ENCODE data around the gene GOLGA6B.
"Not testable (repeated sequence)": the region's sequence is repeated elsewhere in the genome, so short reads cannot be mapped to it uniquely, and the experiment has no call there.

DNA sequence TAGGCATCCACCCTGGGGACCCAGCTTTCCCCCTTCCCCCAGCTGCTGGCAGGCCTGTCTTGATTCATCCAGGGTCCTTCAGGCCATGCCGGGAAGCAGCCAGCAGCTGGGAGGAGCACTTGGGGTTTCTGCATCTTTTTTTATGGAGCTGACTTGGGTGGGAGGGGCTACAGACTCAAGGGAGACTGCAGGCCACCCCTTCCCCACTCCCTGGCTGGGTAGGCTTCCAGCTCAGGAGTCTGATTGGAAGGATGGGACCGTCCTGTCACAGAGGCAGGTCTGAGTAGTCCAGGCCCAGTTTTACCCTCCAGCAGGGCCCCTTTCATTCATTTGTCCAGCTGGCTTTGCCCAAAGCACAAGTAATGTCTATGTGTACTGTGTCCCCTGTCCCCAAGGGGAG, 12.2 kb upstream of the GOLGA6B start:
- not testable (repeated sequence) for TF ChIP-seq POLR2A (IDR thresholded peaks at IDR 0.05); EP300 (IDR thresholded peaks at IDR 0.05; ENCODE audit: low read depth)
- TF ChIP-seq, protein P1, sequence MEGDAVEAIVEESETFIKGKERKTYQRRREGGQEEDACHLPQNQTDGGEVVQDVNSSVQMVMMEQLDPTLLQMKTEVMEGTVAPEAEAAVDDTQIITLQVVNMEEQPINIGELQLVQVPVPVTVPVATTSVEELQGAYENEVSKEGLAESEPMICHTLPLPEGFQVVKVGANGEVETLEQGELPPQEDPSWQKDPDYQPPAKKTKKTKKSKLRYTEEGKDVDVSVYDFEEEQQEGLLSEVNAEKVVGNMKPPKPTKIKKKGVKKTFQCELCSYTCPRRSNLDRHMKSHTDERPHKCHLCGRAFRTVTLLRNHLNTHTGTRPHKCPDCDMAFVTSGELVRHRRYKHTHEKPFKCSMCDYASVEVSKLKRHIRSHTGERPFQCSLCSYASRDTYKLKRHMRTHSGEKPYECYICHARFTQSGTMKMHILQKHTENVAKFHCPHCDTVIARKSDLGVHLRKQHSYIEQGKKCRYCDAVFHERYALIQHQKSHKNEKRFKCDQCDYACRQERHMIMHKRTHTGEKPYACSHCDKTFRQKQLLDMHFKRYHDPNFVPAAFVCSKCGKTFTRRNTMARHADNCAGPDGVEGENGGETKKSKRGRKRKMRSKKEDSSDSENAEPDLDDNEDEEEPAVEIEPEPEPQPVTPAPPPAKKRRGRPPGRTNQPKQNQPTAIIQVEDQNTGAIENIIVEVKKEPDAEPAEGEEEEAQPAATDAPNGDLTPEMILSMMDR (IDR thresholded peaks at IDR 0.05), result not testable (repeated sequence)
